Measurements from ENCODE around the gene MYO1D. TPM values are rescaled to one million over a fixed set of nuclear protein-coding genes. Genes with fewer than 3 reads are reported as not detected.

MYO1D gene
- total RNA-seq, 2 donors from 2014 or later: 14.7 to 22.6 TPM

GRCh38 chr17:32516940-32517701, 359.8 kb downstream of the MYO1D start:
- ATAC-seq (replicated peaks in 1 of 2) (peak; percentile 33 to 45), DNase-seq (no peak)
- Mint-ChIP-seq H3K27me3 (ENCODE audit: low read depth) (no peaks in the 10 kb centered on the region), H3K4me3 (peak overlapping the region; percentile 59 to 60), H3K36me3 (ENCODE audit: insufficient read depth in 2 of 2) (no peaks in the 10 kb centered on the region), H3K27ac (peak overlapping the region; percentile 30), H3K9me3 (no peaks in the 10 kb centered on the region), H3K4me1 (ENCODE audit: low read depth) (peaks cover 91% of the 10 kb centered on the region)

- ATAC-seq (replicated peaks in 1 of 2): no peak
- no peak overlapping the region for H3K27ac Mint-ChIP-seq
- H3K4me3 Mint-ChIP-seq: peak overlapping the region in 1 of 2 donors; percentile 59
- no peaks in the 10 kb centered on the region for H3K36me3 Mint-ChIP-seq (ENCODE audit: insufficient read depth in 2 of 2)
- H3K27me3 Mint-ChIP-seq (ENCODE audit: low read depth): no peaks in the 10 kb centered on the region
- H3K9me3 Mint-ChIP-seq: no peaks in the 10 kb centered on the region
- peaks cover 84% of the 10 kb centered on the region for H3K4me1 Mint-ChIP-seq (ENCODE audit: low read depth)
- DNase-seq: no peak
These were observed 360.5 kb downstream of the MYO1D start for GRCh38 chr17:32516450-32516849.

- peak overlapping the region; percentile 55 to 56 for H3K4me3 Mint-ChIP-seq
- peak overlapping the region; percentile 18 for H3K27ac Mint-ChIP-seq
- ATAC-seq (replicated peaks in 1 of 2) (peak; percentile 29 to 53), DNase-seq (peak in 1 of 2 donors; percentile 40)
- H3K4me1 Mint-ChIP-seq (ENCODE audit: low read depth): peaks cover 83% of the 10 kb centered on the region
- no peaks in the 10 kb centered on the region for H3K36me3 Mint-ChIP-seq (ENCODE audit: insufficient read depth in 2 of 2)
- H3K9me3 Mint-ChIP-seq: no peaks in the 10 kb centered on the region
- H3K27me3 Mint-ChIP-seq (ENCODE audit: low read depth): no peaks in the 10 kb centered on the region
These were observed 361.1 kb downstream of the MYO1D start for GRCh38 chr17:32515677-32516383.

- no peaks in the 10 kb centered on the region for H3K27me3 Mint-ChIP-seq (ENCODE audit: low read depth)
- no peak overlapping the region for H3K27ac Mint-ChIP-seq
- no peak overlapping the region for H3K4me3 Mint-ChIP-seq
- ATAC-seq (replicated peaks in 1 of 2): no peak
- peaks cover 76% of the 10 kb centered on the region for H3K4me1 Mint-ChIP-seq (ENCODE audit: low read depth)
- H3K36me3 Mint-ChIP-seq (ENCODE audit: insufficient read depth in 2 of 2): no peaks in the 10 kb centered on the region
- no peaks in the 10 kb centered on the region for H3K9me3 Mint-ChIP-seq
- no peak for DNase-seq
These were observed 362.3 kb downstream of the MYO1D start for GRCh38 chr17:32514606-32515005.

GRCh38 chr17:32513579-32513978, 363.3 kb downstream of the MYO1D start:
- H3K4me3 Mint-ChIP-seq: no peak overlapping the region
- no peaks in the 10 kb centered on the region for H3K9me3 Mint-ChIP-seq
- H3K4me1 Mint-ChIP-seq (ENCODE audit: low read depth): peaks cover 76% of the 10 kb centered on the region
- H3K27me3 Mint-ChIP-seq (ENCODE audit: low read depth): no peaks in the 10 kb centered on the region
- ATAC-seq (replicated peaks in 1 of 2) (no peak), DNase-seq (no peak)
- H3K36me3 Mint-ChIP-seq (ENCODE audit: insufficient read depth in 2 of 2): no peaks in the 10 kb centered on the region
- no peak overlapping the region for H3K27ac Mint-ChIP-seq

- H3K27me3 Mint-ChIP-seq (ENCODE audit: low read depth): no peaks in the 10 kb centered on the region
- H3K9me3 Mint-ChIP-seq: no peaks in the 10 kb centered on the region
- DNase-seq: no peak
- peaks cover 72% of the 10 kb centered on the region for H3K4me1 Mint-ChIP-seq (ENCODE audit: low read depth)
- H3K36me3 Mint-ChIP-seq (ENCODE audit: insufficient read depth in 2 of 2): no peaks in the 10 kb centered on the region
- ATAC-seq (replicated peaks in 1 of 2): no peak
- no peak overlapping the region for H3K4me3 Mint-ChIP-seq
- H3K27ac Mint-ChIP-seq: no peak overlapping the region
These were observed 364.6 kb downstream of the MYO1D start for GRCh38 chr17:32512328-32512727.

- Mint-ChIP-seq H3K27ac (no peak overlapping the region), H3K36me3 (ENCODE audit: insufficient read depth in 2 of 2) (no peaks in the 10 kb centered on the region), H3K4me1 (ENCODE audit: low read depth) (peaks cover 67% of the 10 kb centered on the region), H3K9me3 (no peaks in the 10 kb centered on the region), H3K27me3 (ENCODE audit: low read depth) (no peaks in the 10 kb centered on the region), H3K4me3 (no peak overlapping the region)
- DNase-seq (no peak), ATAC-seq (replicated peaks in 1 of 2) (no peak)
These were observed 366.5 kb downstream of the MYO1D start for GRCh38 chr17:32510466-32510865.

- DNase-seq (no peak), ATAC-seq (replicated peaks in 1 of 2) (no peak)
- Mint-ChIP-seq H3K9me3 (no peaks in the 10 kb centered on the region), H3K4me3 (no peak overlapping the region), H3K27me3 (ENCODE audit: low read depth) (no peaks in the 10 kb centered on the region), H3K27ac (no peak overlapping the region), H3K36me3 (ENCODE audit: insufficient read depth in 2 of 2) (no peaks in the 10 kb centered on the region), H3K4me1 (ENCODE audit: low read depth) (peaks cover 72% of the 10 kb centered on the region)
These were observed 368.0 kb downstream of the MYO1D start for GRCh38 chr17:32508926-32509325.

- peak overlapping the region; percentile 96 for H3K27ac Mint-ChIP-seq
- H3K4me3 Mint-ChIP-seq: peak overlapping the region; percentile 75 to 89
- peaks cover 0 to 3% of the 10 kb centered on the region in 2 donors for H3K36me3 Mint-ChIP-seq (ENCODE audit: insufficient read depth in 2 of 2)
- H3K27me3 Mint-ChIP-seq (ENCODE audit: low read depth): no peaks in the 10 kb centered on the region
- ATAC-seq (replicated peaks in 1 of 2): no peak
- peaks cover 82% of the 10 kb centered on the region for H3K4me1 Mint-ChIP-seq (ENCODE audit: low read depth)
- peak in 1 of 2 donors; percentile 55 for DNase-seq
- H3K9me3 Mint-ChIP-seq: no peaks in the 10 kb centered on the region
These were observed 372.5 kb downstream of the MYO1D start for GRCh38 chr17:32504166-32504990.

- Mint-ChIP-seq H3K4me1 (ENCODE audit: low read depth) (peaks cover 78% of the 10 kb centered on the region), H3K4me3 (peak overlapping the region; percentile 75 to 89), H3K36me3 (ENCODE audit: insufficient read depth in 2 of 2) (peaks cover 0 to 3% of the 10 kb centered on the region in 2 donors), H3K27ac (peak overlapping the region; percentile 96), H3K27me3 (ENCODE audit: low read depth) (no peaks in the 10 kb centered on the region), H3K9me3 (no peaks in the 10 kb centered on the region)
- DNase-seq: peak; percentile 56 to 60
- ATAC-seq (replicated peaks in 1 of 2): peak; percentile 94 to 95
These were observed 373.4 kb downstream of the MYO1D start for GRCh38 chr17:32503251-32504165.

GRCh38 chr17:32502710-32503109, 374.2 kb downstream of the MYO1D start:
- peak overlapping the region; percentile 96 for H3K27ac Mint-ChIP-seq
- H3K27me3 Mint-ChIP-seq (ENCODE audit: low read depth): no peaks in the 10 kb centered on the region
- peaks cover 0 to 3% of the 10 kb centered on the region in 2 donors for H3K36me3 Mint-ChIP-seq (ENCODE audit: insufficient read depth in 2 of 2)
- H3K4me1 Mint-ChIP-seq (ENCODE audit: low read depth): peaks cover 79% of the 10 kb centered on the region
- peak overlapping the region; percentile 75 to 89 for H3K4me3 Mint-ChIP-seq
- DNase-seq (no peak), ATAC-seq (replicated peaks in 1 of 2) (no peak)
- no peaks in the 10 kb centered on the region for H3K9me3 Mint-ChIP-seq

GRCh38 chr17:32502013-32502412, 374.9 kb downstream of the MYO1D start:
- ATAC-seq (replicated peaks in 1 of 2) (no peak), DNase-seq (no peak)
- H3K27ac Mint-ChIP-seq: peak overlapping the region; percentile 88
- H3K9me3 Mint-ChIP-seq: no peaks in the 10 kb centered on the region
- peaks cover 74% of the 10 kb centered on the region for H3K4me1 Mint-ChIP-seq (ENCODE audit: low read depth)
- peaks cover 0 to 3% of the 10 kb centered on the region in 2 donors for H3K36me3 Mint-ChIP-seq (ENCODE audit: insufficient read depth in 2 of 2)
- peak overlapping the region; percentile 42 to 62 for H3K4me3 Mint-ChIP-seq
- H3K27me3 Mint-ChIP-seq (ENCODE audit: low read depth): no peaks in the 10 kb centered on the region

Data from activated T-cell treated with anti-CD3 and anti-CD28 coated beads, Interleukin-2, amount 50 U/mL, for 72 hours (primary cell).